Activated CD8-positive, alpha-beta T cell treated with anti-CD3 and anti-CD28 coated beads for 36 hours (primary cell): Measurements from ENCODE around the gene PDZD2. TPM values are rescaled to one million over a fixed set of nuclear protein-coding genes. Genes with fewer than 3 reads are reported as not detected.
"Not testable (repeated sequence)": the region's sequence is repeated elsewhere in the genome, so short reads cannot be mapped to it uniquely, and the experiment has no call there.

ENCODE experiments used
- ATAC-seq: fragments of 200-7000 bp; cut with Tn5 transposase; one replicate; pipeline ENCODE4 v1.10.0; 2021; ENCODE audit warnings: mild to moderate bottlenecking, moderate library complexity
- CTCF ChIA-PET: fragments of 350-600 bp; sonication (Branson Sonifier 250); formaldehyde crosslinking; loops from one replicate; lab custom pipeline; 2021; ENCODE audit warnings: antibody characterized with exemption; lab: Charles Lee
- POLR2A ChIA-PET: fragments of 350-600 bp; sonication (Branson Sonifier 250); formaldehyde crosslinking; loops from one replicate; lab custom pipeline; 2021; ENCODE audit warnings: antibody characterized with exemption; lab: Charles Lee
- DNase-seq: peaks from one replicate; pipeline ENCODE4 v3.0.0-alpha.2; 2020
- H3K27ac Mint-ChIP-seq: one replicate; pipeline ENCODE4 v1.8.0; 2021; ENCODE audit warnings: mild to moderate bottlenecking, mixed read lengths
- H3K27me3 Mint-ChIP-seq: one replicate; pipeline ENCODE4 v1.8.0; 2021; ENCODE audit warnings: mixed read lengths
- H3K36me3 Mint-ChIP-seq: one replicate; pipeline ENCODE4 v1.8.0; 2021; ENCODE audit warnings: low read depth, mixed read lengths
- H3K4me1 Mint-ChIP-seq: one replicate; pipeline ENCODE4 v1.8.0; 2021; ENCODE audit warnings: low read depth, mixed read lengths
- H3K4me3 Mint-ChIP-seq: one replicate; pipeline ENCODE4 v1.8.0; 2021; ENCODE audit warnings: mild to moderate bottlenecking, moderate library complexity, mixed read lengths
- H3K9me3 Mint-ChIP-seq: one replicate; pipeline ENCODE4 v1.8.0; 2021; ENCODE audit warnings: mixed read lengths
- intact Hi-C: fragments of 100-400 bp; cut with micrococcal nuclease; formaldehyde crosslinking; loops from one replicate; pipeline ENCODE4 v1.10.0; 2022
- total RNA-seq, 2 experiments: library from RNA; stranded (reverse); gene quantifications; one replicate each; pipeline ENCODE4 v1.2.3, GENCODE V29; 2021
- TF ChIP-seq, protein P1 (sequence below): fragments of 200-600 bp; IDR thresholded peaks from one replicate; pipeline ENCODE4 v1.8.0; 2022; ENCODE audit warnings: antibody characterized with exemption, mild to moderate bottlenecking

PDZD2 gene
- not detected for total RNA-seq

DNA sequence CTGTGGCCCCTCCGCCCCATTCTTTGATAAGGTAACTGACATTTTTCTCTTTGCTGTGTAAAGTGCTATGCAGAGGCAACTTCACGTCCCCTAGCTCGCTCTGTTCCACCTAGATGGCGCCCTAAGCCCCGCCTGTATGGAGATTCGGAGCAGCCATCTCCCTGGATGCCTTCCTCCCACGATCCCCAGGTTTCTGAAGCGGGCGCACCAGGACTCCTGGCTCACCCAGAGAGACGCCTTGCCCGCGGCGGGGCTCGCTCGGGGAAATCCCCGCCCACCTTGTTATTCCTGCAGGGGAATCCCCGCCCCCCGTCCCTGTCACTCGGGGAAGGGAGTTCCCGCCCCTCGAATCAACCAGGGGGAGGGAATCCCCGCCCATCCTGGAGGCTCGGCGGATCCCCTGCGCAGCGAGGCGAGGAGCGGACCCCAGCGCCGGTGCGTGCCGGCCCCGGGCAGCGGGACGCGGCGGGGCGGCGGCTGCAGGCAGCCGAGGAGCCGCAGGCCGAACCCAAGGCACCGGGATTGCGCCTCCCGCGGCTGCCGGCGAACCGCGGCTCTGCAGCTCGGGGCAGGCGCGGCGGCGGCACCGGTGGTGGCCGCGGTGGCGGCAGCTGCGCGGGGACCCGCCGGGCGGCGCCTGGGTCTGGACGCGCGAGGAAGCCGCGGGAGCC lies at the start of gene PDZD2:
PDZD2 (plus strand) TSS at position 384 of the 671 bp plus-strand sequence.
- CTCF ChIA-PET, result interaction anchor here (0.6 to 1.7 kb wide), 13 partner anchors 12 to 454 kb away, joined by 3 to 4 read pairs (median 3); partner anchors contain the start of genes C5orf22 and DROSHA

DNA sequence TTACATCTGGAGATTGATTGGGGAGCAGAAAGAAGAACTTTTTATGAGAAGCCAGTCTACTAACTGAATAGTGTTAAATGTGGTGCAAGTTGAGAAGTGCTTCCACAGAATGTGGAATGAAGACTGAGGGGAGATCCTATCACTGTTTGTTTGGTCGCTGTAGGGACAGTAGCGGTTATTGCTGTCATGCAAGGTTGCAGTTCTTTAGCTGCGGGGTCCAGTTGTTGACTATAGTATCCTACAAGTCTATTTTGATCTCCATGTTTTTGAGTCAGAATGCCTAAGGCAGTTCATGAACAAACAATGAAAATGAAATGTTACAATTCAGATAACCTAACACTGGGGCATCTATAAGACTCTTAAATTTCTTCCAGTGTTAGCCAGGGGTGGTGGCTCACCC lies 45.3 kb upstream of the PDZD2 start:
- Mint-ChIP-seq H3K9me3 (no peaks in the 10 kb centered on the region), H3K4me3 (no peak overlapping the region), H3K36me3 (no peaks in the 10 kb centered on the region), H3K27ac (no peak overlapping the region), H3K27me3 (peaks cover 3% of the 10 kb centered on the region), H3K4me1 (no peaks in the 10 kb centered on the region)
- no peak for DNase-seq
- ChIA-PET CTCF (interaction anchor here (1.0 to 1.5 kb wide), 2 partner anchors 13 to 230 kb away, joined by 3 to 4 read pairs; no protein-coding TSS in a partner anchor), POLR2A (no interaction called here)
- TF ChIP-seq, protein P1, sequence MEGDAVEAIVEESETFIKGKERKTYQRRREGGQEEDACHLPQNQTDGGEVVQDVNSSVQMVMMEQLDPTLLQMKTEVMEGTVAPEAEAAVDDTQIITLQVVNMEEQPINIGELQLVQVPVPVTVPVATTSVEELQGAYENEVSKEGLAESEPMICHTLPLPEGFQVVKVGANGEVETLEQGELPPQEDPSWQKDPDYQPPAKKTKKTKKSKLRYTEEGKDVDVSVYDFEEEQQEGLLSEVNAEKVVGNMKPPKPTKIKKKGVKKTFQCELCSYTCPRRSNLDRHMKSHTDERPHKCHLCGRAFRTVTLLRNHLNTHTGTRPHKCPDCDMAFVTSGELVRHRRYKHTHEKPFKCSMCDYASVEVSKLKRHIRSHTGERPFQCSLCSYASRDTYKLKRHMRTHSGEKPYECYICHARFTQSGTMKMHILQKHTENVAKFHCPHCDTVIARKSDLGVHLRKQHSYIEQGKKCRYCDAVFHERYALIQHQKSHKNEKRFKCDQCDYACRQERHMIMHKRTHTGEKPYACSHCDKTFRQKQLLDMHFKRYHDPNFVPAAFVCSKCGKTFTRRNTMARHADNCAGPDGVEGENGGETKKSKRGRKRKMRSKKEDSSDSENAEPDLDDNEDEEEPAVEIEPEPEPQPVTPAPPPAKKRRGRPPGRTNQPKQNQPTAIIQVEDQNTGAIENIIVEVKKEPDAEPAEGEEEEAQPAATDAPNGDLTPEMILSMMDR, result no peak
- no peak for ATAC-seq
- intact Hi-C loops, result no loop called here

More for the DNA sequence above, at the start of gene PDZD2:
- no peaks in the 10 kb centered on the region for H3K9me3 Mint-ChIP-seq
- intact Hi-C loops, result no loop called here
- POLR2A ChIA-PET, result no interaction called here
- peaks cover 12% of the 10 kb centered on the region for H3K4me1 Mint-ChIP-seq
- peak within 1 kb of the TSS; percentile 14 for H3K27ac Mint-ChIP-seq
- H3K36me3 Mint-ChIP-seq, result no peaks in the 10 kb centered on the region
- H3K27me3 Mint-ChIP-seq, result peaks cover 28% of the 10 kb centered on the region
- ATAC-seq (peak; percentile 84), DNase-seq (peak; percentile 72)
- H3K4me3 Mint-ChIP-seq, result peak within 1 kb of the TSS; percentile 73
- TF ChIP-seq, protein P1, result peak; percentile 26

GRCh38 chr5:31596354-31596753 lies 42.6 kb upstream of the PDZD2 start:
- Mint-ChIP-seq H3K4me1 (no peaks in the 10 kb centered on the region), H3K4me3 (no peak overlapping the region), H3K27me3 (peaks cover 3% of the 10 kb centered on the region), H3K36me3 (no peaks in the 10 kb centered on the region), H3K27ac (no peak overlapping the region), H3K9me3 (no peaks in the 10 kb centered on the region)
- CTCF ChIA-PET, result no interaction called here
- intact Hi-C loops, result no loop called here
- POLR2A ChIA-PET, result no interaction called here
- DNase-seq (no peak), ATAC-seq (no peak)
- TF ChIP-seq, protein P1, result no peak

GRCh38 chr5:31598640-31599611 lies 40.0 kb upstream of the PDZD2 start:
- H3K27me3 Mint-ChIP-seq, result peaks cover 3% of the 10 kb centered on the region
- TF ChIP-seq, protein P1, result no peak
- intact Hi-C loops, result no loop called here
- CTCF ChIA-PET, result interaction anchor here (1.0 kb wide), 1 partner anchor 39 kb away, joined by 3 read pairs; no protein-coding TSS in a partner anchor
- no peaks in the 10 kb centered on the region for H3K4me1 Mint-ChIP-seq
- no peaks in the 10 kb centered on the region for H3K9me3 Mint-ChIP-seq
- POLR2A ChIA-PET, result interaction anchor here (0.8 kb wide), 1 partner anchor 313 kb away, joined by 3 read pairs; no protein-coding TSS in a partner anchor
- DNase-seq, result no peak
- no peak overlapping the region for H3K4me3 Mint-ChIP-seq
- ATAC-seq, result no peak
- H3K36me3 Mint-ChIP-seq, result no peaks in the 10 kb centered on the region
- no peak overlapping the region for H3K27ac Mint-ChIP-seq

DNA sequence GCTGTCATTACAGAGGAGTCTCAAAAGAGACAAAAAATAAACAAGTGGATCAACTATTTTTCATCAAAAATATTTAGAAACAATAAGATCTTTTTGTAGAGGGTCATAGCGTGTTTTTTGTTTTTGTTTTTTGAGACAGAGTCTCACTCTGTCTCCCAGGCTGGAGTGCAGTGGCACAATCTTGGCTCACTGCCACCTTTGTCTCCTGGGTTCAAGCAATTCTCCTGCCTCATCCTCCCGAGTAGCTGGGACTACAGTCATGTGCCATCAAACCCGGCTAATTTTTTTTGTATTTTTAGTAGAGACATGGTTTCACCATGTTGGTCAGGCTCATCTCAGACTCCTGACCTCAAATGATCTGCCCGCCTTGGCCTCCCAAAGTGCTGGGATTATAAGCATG lies 36.6 kb upstream of the PDZD2 start:
- H3K4me1 Mint-ChIP-seq, H3K9me3 Mint-ChIP-seq, H3K4me3 Mint-ChIP-seq, DNase-seq, POLR2A ChIA-PET, H3K36me3 Mint-ChIP-seq, intact Hi-C loops, H3K27ac Mint-ChIP-seq, CTCF ChIA-PET, ATAC-seq, H3K27me3 Mint-ChIP-seq: not testable (repeated sequence)
